HG03108 (cell line): Measurements from ENCODE around the gene MRTFA.

Source experiments
- ATAC-seq: cut with Tn5 transposase; IDR thresholded peaks from one replicate; pipeline ENCODE4 v1.9.1; 2021; ENCODE audit warnings: moderate library complexity; ENCODE audit not compliant: unreplicated experiment

MRTFA gene

DNA sequence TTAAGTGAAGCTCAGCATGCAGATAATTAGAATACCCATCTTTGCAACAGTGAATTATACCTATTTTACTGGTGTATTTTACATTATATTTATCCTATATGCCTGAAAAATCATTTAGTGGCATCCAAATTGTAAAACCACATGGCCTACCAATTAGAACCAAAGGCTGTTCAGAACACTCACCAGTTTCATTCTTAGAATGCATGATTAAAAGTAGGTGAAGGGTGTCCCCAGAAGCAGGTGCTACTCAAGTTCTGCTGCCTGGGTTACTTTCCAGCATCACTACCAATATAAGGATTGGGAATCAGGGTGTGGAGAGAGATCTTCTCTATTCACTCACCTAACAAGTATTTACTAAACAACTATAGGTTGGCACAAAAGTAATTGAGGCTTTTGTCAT lies 162.8 kb downstream of the MRTFA start:
- ATAC-seq, result no peak

DNA sequence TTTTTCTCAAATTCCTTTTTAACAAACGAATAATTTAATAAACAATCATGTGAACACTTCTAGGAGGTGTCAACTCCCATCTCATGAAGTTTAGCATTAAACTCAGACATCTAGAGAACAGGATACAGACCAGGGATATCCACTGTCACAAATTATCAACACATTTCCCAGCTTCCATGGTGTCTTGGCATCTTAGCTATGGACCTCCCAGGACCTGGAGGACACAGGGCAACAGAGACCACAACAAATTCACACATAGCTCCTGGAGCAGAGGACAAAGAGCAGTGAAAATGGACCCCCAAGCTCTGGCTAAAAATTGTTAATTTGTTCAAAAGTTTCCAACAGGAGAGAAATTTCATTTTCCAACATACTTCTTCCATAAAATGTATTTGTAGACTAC lies 163.9 kb downstream of the MRTFA start:
- no peak for ATAC-seq

DNA sequence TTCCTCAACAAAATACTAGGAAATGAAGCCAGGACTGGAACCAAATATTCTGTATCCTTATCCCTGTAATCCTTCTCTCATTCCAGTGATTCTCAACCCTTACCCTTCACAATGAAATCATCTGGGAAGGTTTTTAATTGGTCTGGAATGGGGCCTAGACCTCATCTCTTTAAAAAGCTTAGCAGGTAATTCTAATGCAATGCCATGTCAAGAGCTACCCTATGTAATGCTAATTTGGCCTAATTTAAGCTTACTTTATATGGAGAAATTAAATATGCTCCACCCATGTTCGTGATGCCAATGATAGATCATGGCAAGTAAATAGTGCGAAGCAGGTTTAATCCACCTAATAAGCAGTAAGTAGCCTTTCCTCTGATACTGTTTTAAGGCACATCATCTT lies 164.5 kb downstream of the MRTFA start:
- no peak for ATAC-seq

DNA sequence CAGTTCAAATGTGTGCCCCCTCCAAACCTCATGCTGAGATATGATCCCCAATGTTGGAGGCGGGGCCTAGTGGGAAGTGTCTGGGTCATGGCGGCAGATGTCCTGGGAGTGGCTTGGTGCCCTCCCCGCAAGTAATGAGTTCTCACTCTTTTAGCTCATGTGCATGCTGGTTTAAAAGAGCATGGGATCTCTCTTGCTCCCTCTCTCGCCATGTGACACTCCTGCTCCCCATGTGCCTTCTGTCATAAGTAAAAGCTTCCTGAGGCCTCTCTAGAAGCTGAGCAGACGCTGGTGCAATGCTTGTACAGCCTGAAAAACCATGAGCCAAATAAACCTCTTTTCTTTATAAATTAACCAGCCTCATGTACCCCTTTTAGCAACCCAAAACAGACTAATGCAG lies 167.3 kb downstream of the MRTFA start:
- ATAC-seq, result no peak

DNA sequence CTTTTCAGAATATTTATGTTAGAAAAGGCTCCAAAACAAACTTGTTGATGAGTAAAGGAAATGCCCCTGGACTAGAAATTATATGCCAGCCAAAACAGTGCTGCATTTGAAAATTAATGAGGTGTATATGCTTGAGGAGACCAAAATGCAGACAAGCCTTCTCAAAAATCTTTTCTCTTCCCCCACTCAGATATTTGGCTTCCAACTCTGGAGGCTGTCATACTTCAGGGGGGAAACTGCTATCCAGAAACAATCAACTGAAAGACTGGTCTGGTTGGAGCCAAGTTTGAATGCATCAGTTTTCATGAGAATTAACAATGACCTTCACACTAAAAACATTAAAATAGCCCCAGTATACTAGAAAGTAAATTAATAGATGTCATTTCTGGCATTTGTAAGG lies 167.9 kb downstream of the MRTFA start:
- no peak for ATAC-seq

DNA sequence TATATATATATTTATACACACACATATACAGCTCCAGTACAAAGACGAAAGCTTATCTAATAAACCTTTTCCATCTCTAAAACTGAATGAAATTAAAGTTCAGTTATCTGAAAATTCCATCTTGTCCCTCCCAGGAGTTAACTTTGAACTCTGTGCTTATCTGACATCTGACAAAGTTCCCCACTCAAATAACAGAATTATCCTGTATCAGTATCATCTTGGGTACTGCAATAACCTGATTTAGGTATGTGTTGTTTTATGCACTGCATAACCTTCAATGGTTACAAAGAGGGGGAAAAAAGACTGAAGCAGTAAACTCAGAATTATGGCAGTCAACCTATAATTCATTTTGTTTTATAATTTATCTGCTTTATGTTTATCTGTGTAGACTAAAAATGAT lies 169.5 kb downstream of the MRTFA start:
- ATAC-seq, result no peak

DNA sequence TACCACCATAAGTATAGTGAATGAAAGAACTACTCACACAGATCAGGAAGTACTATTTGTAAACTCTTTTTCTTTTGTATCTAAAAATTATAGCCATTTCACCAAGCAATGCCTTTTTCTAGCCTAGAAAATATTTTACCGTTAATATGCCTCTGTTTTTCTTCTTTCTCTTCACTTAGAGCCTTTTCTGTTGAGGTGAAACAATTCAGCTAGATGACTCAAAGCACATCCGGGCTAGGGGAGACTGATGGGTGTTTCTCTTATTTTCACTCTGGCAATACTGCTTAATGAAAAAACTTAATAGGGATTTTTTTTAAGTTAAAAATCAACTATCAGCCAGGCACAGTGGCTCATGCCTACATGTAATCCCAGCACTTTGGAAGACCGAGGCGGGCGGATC lies 172.8 kb downstream of the MRTFA start:
- peak; percentile 29 for ATAC-seq

DNA sequence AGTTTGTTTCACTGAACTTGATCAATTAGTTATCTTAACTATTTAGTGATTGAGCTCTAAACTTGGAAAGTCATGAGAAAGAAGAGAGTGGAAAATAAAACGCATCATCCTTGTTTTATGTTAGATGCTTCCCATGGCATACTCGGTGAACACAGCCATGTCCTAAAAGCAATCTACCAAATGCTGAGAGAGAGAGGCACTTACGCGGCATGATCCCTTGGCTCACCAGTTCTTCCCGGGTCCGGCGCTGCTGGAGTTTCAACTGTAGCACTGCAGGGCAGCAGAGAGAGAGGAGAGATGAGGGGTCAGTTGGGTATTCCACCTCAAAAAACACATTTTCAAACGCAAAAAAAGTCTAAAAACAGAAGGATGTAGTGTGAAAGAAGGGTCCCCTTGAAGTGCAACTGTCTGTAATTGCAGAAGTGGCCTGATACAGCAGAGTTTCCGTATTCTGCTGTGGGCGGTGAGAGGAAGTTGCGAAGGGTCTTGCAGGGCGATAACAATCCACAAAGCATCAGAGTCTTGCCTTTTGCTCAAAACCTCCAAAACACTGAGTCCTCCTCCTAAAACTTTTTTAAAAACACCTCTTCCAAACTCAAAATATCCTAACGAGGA lies 173.4 kb downstream of the MRTFA start:
- peak; percentile 69 for ATAC-seq

DNA sequence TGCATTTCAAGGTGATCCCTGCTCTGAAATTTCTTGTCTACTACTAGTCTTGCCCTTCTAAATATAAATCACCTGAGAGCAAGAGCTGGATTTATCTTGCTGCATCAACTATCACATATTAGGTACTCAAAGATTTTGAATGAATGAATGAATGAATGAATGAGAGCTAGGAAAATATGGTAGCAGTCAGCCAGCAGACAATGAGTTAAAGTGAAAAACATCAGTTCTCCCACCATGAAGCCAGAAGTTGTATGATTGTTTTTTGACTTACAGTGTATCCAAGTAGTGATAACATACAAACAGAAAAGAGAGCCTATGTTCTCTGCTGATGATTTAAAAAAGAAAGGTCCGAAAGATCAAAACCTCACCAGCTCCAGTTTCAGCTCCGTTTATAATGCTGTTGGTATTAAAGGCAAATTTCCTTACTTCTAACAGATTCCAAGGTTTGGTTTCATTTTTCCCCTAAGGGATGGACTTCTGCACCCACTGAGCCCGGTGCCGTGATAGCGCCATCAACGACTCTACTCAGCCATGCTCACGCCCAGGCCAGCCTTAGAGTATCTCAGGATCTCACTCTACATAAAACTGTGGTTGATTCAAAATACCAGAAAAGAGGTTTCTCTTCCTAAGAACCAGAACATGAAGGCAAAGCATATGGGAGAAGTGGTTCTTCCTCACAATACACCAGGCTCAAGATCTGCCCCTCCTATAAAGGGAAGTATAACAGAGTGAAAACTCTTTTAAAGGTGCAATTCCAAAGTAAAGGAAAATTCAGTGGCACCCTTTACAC lies 174.1 kb downstream of the MRTFA start:
- no peak for ATAC-seq

DNA sequence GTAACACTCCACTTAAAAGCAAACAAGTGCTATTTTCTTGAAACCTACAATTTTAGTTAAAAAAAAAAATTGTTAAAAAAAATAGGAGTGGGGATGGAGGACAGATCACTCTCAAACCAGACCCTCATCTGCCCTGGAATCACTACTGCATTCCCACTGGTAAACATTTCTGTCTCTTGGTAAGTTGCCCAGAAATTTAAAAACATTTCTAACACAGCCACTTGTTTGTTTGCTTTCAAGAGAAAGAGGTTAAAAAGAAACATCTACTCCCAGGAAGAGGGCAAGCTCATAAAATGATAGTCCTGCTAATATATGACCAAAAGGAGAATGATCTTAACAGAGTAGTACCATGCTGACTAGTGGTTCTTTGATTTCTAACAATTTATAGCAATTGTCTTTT lies 182.8 kb downstream of the MRTFA start:
- no peak for ATAC-seq

DNA sequence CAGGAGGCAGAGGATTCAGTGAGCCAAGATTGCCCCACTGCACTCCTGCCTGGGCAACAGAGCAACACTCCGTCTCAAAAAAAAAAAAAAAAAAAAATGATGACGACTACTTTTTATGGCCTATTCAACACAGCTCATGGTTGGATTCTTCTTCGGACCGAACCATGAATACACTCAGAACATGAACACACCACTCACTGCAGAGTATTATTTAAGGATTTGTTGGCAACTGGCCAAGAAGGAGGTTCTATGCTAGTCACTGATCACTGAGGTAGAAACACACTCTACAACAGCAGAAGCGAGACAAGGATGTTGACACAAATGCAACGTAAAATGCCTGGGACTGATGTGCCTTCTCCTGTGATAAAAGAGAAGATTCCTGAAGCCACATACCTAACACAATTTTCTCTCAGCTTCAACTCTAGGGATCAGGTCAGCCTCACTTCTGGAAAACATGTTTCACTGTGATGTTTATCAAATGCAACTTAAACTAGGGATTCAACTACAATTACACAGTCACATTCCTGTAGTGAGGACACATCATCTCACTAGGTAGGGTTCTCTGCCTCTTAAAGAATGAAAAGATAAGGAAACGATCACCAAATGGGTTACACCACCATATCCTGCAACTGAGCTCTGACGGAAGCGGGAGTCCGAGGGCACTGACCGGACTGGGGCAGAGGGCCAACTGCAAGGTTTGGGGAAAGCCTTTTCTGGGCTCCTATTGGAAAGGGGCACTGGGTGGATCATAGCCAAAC lies 183.6 kb downstream of the MRTFA start:
- no peak for ATAC-seq

DNA sequence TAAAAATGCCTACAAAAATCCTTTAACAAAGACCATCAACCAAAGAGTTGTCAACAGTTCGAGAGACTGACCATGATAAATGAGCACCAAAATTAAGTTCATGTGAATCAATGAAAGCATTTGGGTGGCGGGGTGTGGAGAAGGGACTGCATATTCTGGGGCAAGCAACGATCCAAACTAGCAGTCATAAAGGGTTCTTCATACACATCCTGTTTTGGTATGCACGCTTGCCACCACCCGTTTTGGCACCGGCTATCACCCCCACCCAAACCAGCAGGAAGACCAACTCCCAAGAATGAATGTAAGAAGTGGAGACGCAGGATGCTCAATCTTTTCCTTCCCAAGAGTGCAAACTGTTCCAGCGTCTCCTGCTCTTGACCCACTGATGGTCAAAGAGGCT lies 185.3 kb downstream of the MRTFA start:
- no peak for ATAC-seq

DNA sequence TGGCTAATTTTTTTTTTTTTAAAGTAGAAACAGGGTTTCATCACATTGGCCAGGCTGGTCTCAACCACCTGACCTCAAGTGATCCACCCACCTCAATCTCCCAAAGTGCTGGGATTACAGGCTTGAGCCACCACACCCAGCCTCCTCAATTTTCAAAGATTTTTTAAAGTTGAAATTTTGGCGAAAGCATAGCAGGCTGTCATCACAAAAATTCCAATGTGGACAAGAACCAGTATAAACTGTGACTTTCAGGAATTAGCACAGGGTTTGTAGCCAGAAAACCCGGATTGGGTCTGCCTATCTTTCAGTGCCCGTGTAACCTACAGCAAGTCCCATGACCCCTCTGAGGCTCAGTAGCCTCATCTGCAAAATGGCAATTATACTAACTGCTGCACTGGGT lies 185.9 kb downstream of the MRTFA start:
- no peak for ATAC-seq

DNA sequence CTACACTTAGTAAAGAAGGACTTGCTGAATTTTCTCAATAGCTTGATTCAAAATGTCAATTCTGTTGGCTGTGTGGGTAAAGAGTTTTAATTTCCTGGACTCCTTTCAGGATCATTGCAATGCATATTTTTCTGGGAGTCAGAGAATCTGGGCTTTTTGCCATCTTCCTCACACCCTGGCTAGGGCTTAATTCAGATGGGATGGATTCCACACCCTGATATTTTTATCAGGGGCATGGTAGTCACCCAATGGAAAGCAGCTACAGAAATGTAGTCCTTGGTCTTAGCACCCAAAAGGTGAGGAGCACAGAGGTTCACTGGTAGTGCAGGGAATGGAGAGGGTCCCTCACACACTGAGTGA lies 186.9 kb downstream of the MRTFA start:
- no peak for ATAC-seq

DNA sequence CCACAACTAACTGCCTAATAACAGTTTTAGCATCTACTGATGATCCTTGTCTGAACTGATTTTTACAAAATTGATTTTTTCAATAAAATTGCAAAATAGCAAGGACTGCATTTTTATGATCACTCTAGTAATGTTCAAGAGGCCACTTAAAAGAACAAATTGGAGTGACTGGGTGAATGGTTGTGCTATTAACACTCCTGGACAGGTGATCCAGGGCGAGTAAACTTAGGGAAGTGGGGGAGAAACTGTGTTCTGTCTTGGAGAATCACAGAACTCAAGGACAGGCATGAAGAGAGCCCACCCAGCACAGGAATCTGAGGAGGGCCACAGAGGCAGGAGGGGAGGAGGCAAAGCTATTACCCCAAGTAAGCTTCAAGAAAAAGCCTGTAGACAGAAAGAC lies 190.3 kb downstream of the MRTFA start:
- no peak for ATAC-seq

DNA sequence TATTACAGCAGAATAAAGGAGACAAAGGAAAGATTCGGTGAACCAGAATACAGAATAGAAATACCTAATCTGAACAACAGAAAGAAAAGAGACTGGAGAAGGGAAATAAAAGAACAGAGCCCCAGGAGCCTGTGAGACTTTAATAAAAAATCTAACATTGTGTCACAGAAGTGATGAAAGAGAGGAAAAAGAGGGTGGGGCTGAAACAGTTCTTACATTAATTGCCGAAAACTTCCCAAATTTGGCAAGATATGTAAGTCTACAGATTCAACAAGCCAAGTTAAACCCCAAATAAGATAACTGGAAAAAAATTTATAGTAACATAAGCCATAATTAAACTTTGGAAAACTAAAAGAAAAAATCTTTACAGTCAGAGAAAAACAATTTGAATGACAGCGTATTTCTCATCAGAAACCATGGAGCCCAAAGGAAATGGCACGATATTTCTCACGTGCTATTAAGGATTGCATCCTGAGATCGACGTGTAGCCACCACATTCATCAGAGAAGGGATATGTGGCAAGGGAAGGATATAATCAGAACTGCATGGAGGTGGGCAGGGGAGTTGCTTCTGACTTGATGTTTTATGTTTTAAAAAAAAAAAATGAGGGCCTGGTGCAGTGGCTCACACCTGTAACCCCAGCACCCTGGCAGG lies 192.2 kb downstream of the MRTFA start:
- no peak for ATAC-seq

DNA sequence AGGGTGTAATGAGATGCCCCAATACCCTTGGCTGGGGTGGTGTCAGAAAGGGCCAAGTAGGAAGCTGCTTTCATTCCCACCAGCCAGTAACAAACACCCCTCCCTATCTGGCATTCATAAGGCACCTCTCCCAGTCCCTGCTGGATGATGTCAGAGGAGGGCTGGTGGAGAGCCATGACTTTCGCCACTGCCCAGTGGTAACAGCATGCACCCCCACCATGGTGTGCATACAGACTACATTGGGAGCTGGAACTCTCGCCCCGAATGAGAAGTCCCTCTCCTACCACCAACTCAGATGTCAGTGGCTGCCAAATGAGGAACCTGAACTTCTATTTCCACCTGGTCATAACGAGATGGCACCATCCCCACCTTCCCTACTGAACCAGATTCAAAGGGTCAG lies 192.8 kb downstream of the MRTFA start:
- ATAC-seq, result no peak

DNA sequence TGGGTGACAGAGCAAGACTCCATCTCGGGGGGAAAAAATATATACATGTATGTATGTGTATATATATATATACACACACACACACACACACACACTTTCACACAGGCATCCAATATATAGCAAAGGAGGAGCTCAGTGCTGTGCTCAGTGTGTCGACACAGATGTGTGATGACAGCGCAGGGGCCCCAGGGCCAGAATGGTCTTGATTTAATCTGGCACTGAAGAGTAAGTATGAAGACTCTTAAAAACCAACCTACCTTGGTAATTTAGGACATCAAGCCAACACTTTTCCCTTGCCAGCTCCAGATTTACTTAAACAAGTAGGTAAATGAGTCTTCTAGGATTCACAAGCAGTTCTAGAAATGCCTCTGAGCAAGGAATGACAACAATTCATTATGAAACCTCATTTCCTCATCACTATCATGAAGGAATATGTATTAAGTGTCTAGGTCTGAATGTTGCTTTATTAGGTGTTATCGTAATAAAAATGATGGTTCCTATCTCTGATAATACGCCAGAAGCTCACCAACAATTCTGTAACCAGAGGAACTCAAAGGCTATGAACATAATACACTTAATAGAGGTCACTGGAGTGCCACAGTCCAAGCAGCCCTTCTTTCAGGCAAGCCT lies 194.6 kb downstream of the MRTFA start:
- no peak for ATAC-seq

DNA sequence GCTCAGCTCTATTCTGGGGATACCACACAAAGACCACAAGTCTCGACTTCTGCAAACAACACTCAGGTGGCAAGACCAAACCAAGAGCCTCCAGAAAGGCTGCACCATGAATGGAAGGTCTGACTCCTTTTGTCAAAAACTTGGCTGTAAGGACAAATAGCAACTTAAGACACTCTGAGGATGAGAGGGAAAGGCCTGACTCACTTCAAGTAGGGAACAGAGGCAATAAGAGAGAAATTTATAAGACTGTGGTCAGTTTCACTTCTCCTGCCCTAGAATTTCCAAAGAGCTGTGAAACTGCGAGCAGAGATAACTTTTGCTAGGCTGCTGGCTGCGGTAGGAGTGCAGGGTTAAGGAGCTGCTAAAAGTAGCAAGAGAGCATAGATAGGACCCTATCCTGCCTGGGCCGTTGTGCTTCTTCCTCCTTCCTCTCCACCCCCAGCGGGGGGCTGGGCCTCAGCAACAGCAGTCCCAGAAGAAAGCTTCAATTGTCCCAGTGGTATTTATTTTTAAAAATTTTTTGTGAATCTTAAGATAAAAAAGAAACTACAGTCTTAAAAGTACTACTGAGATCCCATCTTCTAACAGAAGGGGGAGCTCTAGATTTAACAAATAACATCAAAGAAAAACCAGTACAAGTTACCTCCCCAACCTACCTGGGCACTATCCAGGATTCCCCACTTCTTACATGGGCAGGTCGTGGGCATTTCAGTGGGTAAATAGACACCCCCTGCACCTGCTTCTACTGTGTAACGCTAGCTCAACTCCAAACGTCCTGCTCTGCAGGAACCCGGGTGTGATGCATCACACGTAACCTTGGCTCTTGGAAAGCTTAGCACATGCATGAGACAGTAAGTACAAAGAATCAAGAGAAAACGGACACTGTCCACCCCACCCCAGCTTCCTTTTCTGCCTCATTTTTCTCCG lies 199.8 kb downstream of the MRTFA start:
- peak; percentile 56 for ATAC-seq

DNA sequence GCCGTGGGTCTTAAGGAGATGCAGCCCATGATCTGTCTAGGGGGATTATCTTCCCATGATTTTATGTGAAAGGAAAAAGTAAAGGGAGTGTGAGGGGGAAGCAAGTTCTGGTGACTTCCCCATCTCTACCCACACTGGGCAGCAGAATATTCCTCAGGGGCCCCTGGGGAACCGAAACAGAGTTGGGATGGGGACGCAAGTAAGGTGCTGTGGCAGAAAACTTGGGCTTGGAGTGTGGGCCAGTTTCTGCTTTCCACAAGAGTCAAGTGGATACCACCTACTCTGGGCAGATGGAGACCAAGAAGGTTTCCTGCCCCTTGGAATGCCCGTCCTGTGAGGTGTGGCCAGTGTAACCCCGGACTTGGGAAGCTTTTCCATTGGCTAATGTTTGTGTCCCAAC lies 201.8 kb downstream of the MRTFA start:
- no peak for ATAC-seq
